BE2C (cell line): ENCODE data around the gene HNF1A. TPM values are rescaled to one million over a fixed set of nuclear protein-coding genes. Genes with fewer than 3 reads are reported as not detected.

ENCODE experiments used
- DNase-seq: peaks from one replicate; pipeline ENCODE4 v3.0.0-alpha.2; 2020
- H3K27me3 ChIP-seq: fragments of 250-450 bp; sonication (Bioruptor Pico); 2 replicates; pipeline ENCODE4 v1.5.1; 2020; ENCODE audit warnings: mild to moderate bottlenecking
- H3K36me3 ChIP-seq: fragments of 250-450 bp; sonication (Bioruptor Pico); 2 replicates; pipeline ENCODE4 v1.5.1; 2020; ENCODE audit warnings: mild to moderate bottlenecking
- H3K4me1 ChIP-seq: fragments of 250-450 bp; sonication (Bioruptor Pico); 2 replicates; pipeline ENCODE4 v1.5.1; 2020
- H3K4me3 ChIP-seq: 2 replicates; pipeline ENCODE4 v1.5.1; 2011; ENCODE audit warnings: low read depth, low read length
- H3K9me3 ChIP-seq: fragments of 250-450 bp; sonication (Bioruptor Pico); 2 replicates; pipeline ENCODE4 v1.5.1; 2020
- polyA plus RNA-seq: library from polyadenylated mRNA; unstranded; fragments of >200 nt; gene quantifications from one replicate; pipeline ENCODE4 v1.2.1, GENCODE V29; 2012; ENCODE audit warnings: low read depth, missing spikeins; ENCODE audit not compliant: insufficient read length, insufficient read depth
- TF ChIP-seq, protein P1 (sequence below): IDR thresholded peaks from 2 replicates; pipeline ENCODE4 v1.5.1; 2012; ENCODE audit warnings: mild to moderate bottlenecking, low read depth, low read length

HNF1A gene, protein sequence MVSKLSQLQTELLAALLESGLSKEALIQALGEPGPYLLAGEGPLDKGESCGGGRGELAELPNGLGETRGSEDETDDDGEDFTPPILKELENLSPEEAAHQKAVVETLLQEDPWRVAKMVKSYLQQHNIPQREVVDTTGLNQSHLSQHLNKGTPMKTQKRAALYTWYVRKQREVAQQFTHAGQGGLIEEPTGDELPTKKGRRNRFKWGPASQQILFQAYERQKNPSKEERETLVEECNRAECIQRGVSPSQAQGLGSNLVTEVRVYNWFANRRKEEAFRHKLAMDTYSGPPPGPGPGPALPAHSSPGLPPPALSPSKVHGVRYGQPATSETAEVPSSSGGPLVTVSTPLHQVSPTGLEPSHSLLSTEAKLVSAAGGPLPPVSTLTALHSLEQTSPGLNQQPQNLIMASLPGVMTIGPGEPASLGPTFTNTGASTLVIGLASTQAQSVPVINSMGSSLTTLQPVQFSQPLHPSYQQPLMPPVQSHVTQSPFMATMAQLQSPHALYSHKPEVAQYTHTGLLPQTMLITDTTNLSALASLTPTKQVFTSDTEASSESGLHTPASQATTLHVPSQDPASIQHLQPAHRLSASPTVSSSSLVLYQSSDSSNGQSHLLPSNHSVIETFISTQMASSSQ
- polyA plus RNA-seq, result not detected

DNA sequence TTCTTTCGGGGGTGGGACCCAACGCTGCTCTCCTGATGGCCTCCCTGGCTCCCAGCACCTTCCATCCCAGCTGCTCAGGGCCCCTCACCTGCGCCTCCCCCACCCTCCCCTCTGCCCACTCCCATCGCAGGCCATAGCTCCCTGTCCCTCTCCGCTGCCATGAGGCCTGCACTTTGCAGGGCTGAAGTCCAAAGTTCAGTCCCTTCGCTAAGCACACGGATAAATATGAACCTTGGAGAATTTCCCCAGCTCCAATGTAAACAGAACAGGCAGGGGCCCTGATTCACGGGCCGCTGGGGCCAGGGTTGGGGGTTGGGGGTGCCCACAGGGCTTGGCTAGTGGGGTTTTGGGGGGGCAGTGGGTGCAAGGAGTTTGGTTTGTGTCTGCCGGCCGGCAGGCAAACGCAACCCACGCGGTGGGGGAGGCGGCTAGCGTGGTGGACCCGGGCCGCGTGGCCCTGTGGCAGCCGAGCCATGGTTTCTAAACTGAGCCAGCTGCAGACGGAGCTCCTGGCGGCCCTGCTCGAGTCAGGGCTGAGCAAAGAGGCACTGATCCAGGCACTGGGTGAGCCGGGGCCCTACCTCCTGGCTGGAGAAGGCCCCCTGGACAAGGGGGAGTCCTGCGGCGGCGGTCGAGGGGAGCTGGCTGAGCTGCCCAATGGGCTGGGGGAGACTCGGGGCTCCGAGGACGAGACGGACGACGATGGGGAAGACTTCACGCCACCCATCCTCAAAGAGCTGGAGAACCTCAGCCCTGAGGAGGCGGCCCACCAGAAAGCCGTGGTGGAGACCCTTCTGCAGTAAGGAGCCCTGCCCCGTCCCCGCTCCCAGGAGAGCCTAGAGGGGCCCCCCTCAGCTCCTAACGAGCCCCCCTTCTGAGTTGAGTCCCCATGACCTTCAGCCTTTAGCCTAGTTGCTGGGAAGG lies at the start of gene HNF1A:
Gene HNF1A (plus strand): TSS at position 248 of the 924 bp plus-strand sequence. CDS start 226 bp downstream, at position 474.
- Histone ChIP-seq H3K4me1 (no peaks in the 10 kb centered on the region), H3K9me3 (no peaks in the 10 kb centered on the region), H3K4me3 (no peak within 1 kb of the TSS), H3K27me3 (no peaks in the 10 kb centered on the region), H3K36me3 (no peaks in the 10 kb centered on the region)
- DNase-seq, result no peak
- TF ChIP-seq, protein P1, sequence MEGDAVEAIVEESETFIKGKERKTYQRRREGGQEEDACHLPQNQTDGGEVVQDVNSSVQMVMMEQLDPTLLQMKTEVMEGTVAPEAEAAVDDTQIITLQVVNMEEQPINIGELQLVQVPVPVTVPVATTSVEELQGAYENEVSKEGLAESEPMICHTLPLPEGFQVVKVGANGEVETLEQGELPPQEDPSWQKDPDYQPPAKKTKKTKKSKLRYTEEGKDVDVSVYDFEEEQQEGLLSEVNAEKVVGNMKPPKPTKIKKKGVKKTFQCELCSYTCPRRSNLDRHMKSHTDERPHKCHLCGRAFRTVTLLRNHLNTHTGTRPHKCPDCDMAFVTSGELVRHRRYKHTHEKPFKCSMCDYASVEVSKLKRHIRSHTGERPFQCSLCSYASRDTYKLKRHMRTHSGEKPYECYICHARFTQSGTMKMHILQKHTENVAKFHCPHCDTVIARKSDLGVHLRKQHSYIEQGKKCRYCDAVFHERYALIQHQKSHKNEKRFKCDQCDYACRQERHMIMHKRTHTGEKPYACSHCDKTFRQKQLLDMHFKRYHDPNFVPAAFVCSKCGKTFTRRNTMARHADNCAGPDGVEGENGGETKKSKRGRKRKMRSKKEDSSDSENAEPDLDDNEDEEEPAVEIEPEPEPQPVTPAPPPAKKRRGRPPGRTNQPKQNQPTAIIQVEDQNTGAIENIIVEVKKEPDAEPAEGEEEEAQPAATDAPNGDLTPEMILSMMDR, result no peak

DNA sequence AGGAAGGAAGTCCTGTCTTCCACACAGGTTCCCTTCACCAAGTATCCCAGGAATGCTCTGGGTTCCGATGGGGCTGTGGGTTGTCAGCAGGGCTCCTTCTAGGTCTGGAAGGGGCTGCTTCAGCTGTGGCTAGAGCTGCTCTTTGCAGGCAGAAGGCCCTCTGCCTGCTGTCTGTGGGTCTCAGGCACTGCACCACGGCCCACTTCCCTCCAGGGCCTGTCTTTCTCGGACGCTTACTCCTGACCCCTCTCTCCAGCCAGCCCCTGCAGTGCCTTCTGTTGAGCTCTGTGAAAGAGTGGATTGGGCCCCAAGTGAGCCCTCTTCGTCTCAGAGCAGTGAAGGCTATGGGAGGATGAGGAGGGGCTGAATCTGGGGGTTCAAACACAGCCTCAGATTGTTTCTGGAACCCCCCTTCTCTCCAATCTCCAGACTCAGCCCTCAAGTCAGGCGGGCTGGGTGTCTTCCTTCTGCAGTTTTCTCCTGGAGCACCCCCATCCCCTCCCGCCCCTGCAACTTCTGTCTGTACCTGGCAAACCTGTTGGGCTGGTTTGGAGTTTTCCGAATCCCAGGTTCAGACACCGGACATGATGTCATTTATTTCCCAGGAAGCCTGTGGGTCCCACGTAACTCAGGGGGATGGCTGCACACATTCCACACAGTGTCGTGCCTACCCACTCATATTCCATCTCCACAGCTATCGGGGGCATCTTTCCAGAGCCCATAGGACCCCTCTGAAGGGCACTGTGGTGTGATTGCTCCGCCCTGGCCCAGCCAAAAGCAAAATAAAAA lies 49.3 kb upstream of the HNF1A start:
- DNase-seq, result no peak
- Histone ChIP-seq H3K27me3 (no peaks in the 10 kb centered on the region), H3K9me3 (no peaks in the 10 kb centered on the region), H3K4me3 (no peak overlapping the region), H3K4me1 (no peaks in the 10 kb centered on the region), H3K36me3 (no peaks in the 10 kb centered on the region)
- TF ChIP-seq, protein P1, result no peak

DNA sequence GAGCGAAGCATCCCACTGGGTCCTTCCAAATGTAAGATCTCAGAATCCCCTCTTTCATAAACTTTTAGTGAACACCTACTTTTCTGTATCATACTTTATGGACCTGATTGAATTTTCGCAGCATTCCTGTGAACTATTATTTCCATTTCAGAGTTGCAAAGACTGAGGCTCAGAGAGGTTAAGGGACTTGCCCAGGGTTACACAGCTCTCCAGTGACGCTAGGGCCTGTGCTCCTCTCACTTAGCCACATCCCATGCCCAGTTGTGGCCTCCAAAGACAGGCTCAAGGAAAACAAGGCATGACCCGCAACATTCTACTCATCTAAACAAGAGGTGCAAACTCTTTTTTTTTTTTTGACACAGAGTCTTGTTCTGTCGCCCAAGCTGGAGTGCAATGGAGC lies 48.3 kb upstream of the HNF1A start:
- Histone ChIP-seq H3K4me3 (no peak overlapping the region), H3K36me3 (no peaks in the 10 kb centered on the region), H3K4me1 (no peaks in the 10 kb centered on the region), H3K9me3 (no peaks in the 10 kb centered on the region), H3K27me3 (no peaks in the 10 kb centered on the region)
- TF ChIP-seq, protein P1, result no peak
- DNase-seq, result no peak

DNA sequence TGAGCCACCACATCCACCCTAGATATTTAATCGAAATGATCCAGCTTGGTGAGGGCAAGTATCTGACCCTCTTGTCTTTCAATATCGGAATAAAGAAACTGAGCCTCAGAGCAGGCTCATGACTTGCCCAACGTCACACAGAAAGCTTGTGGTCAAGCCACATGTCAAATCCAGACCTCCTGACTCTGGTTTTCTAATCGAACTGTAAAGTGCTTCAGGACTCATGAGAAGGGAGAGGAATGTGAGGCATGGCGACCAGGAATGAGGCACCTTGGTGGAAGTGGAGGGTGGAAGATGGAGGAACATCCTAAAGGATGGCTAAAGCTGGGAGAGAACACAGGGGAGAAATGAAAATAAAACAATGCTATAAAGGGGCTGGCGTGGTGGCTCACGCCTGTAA lies 46.3 kb upstream of the HNF1A start:
- no peak for DNase-seq
- Histone ChIP-seq H3K4me3 (no peak overlapping the region), H3K27me3 (no peaks in the 10 kb centered on the region), H3K4me1 (no peaks in the 10 kb centered on the region), H3K9me3 (no peaks in the 10 kb centered on the region), H3K36me3 (no peaks in the 10 kb centered on the region)
- TF ChIP-seq, protein P1, result no peak

DNA sequence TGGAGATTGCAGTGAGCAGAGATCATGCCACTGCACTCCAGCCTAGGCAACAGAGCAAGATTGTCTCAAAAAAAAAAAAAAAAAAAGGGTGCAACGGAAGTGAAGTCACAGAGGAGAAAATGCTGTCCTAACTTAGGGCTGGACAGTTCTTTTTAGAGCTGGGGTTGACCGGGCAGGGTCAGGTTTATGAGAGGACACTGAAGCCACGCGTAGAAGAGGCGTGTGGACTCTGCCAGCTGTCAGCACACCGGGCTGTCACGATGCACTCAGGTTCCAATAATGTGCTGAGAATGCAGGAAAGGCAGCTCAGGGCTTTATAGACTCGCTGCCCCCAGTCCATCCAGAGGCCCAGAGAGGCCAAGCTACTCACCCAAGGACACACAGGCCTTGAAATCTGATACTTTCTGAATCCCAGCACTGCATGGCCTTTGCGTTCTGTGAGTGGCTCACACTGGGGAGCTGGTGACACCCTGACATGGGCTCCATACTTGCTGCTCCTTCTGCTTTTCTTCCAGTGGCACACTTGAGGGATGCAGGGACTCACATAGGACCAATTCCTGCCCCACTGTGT lies 45.3 kb upstream of the HNF1A start:
- H3K36me3 ChIP-seq, result no peaks in the 10 kb centered on the region
- no peaks in the 10 kb centered on the region for H3K4me1 ChIP-seq
- H3K27me3 ChIP-seq, result no peaks in the 10 kb centered on the region
- no peaks in the 10 kb centered on the region for H3K9me3 ChIP-seq
- TF ChIP-seq, protein P1, result no peak
- no peak for DNase-seq
- H3K4me3 ChIP-seq, result no peak overlapping the region
